GM23248 (cell line): ENCODE results near the gene C1QL4. TPM values are rescaled to one million over a fixed set of nuclear protein-coding genes. Genes with fewer than 3 reads are reported as not detected.

Experiments used
- DNase-seq: peaks from one replicate; pipeline ENCODE4 v3.0.0-alpha.2; 2015
- H2AFZ ChIP-seq: fragments of 200-600 bp; sonication (generic); 2 replicates; pipeline ENCODE4 v1.6.1; 2016; ENCODE audit warnings: antibody characterized with exemption
- H3F3A ChIP-seq: fragments of 200-600 bp; sonication (generic); 2 replicates; pipeline ENCODE4 v1.6.1; 2016; ENCODE audit warnings: mild to moderate bottlenecking, antibody characterized with exemption, mixed run types; ENCODE audit not compliant: insufficient read depth
- H3K27ac ChIP-seq: fragments of 200-600 bp; sonication (generic); 2 replicates; pipeline ENCODE4 v1.5.1; 2016; ENCODE audit warnings: mild to moderate bottlenecking
- H3K27me3 ChIP-seq: fragments of 200-600 bp; sonication (generic); replicated peaks from 2 replicates; pipeline ENCODE4 v1.6.1; 2016; ENCODE audit warnings: mild to moderate bottlenecking; ENCODE audit not compliant: insufficient read depth
- H3K36me3 ChIP-seq: fragments of 200-600 bp; sonication (generic); 2 replicates; pipeline ENCODE4 v1.6.1; 2016; ENCODE audit warnings: low read depth, mild to moderate bottlenecking
- H3K4me1 ChIP-seq: fragments of 200-600 bp; sonication (generic); 2 replicates; pipeline ENCODE4 v1.6.1; 2016; ENCODE audit warnings: mild to moderate bottlenecking; ENCODE audit not compliant: insufficient read depth
- H3K4me2 ChIP-seq: fragments of 200-600 bp; sonication (generic); one replicate; pipeline ENCODE4 v1.6.1; 2016; ENCODE audit warnings: mild to moderate bottlenecking; ENCODE audit not compliant: unreplicated experiment
- H3K4me3 ChIP-seq: fragments of 200-600 bp; sonication (generic); 2 replicates; pipeline ENCODE4 v1.5.1; 2016; ENCODE audit warnings: mild to moderate bottlenecking
- H3K79me2 ChIP-seq: fragments of 200-600 bp; sonication (generic); 2 replicates; pipeline ENCODE4 v1.6.1; 2016; ENCODE audit warnings: mild to moderate bottlenecking; ENCODE audit not compliant: insufficient read depth
- H3K9ac ChIP-seq: fragments of 200-600 bp; sonication (generic); 2 replicates; pipeline ENCODE4 v1.6.1; 2016; ENCODE audit warnings: mild to moderate bottlenecking
- H3K9me2 ChIP-seq: fragments of 200-600 bp; sonication (generic); 2 replicates; pipeline ENCODE4 v1.6.1; 2016; ENCODE audit warnings: mixed run types, mild to moderate bottlenecking, moderate library complexity; ENCODE audit not compliant: insufficient read depth
- H3K9me3 ChIP-seq: fragments of 200-600 bp; sonication (generic); one replicate; pipeline ENCODE4 v1.6.1; 2017; ENCODE audit warnings: low read depth
- H4K20me1 ChIP-seq: fragments of 200-600 bp; sonication (generic); 2 replicates; pipeline ENCODE4 v1.6.0; 2016; ENCODE audit not compliant: insufficient read depth
- EZH2 ChIP-seq: fragments of 200-600 bp; sonication (generic); IDR thresholded peaks from 2 replicates; pipeline ENCODE4 v1.6.1; 2018; ENCODE audit warnings: antibody characterized with exemption, mild to moderate bottlenecking; ENCODE audit not compliant: insufficient read depth, poor library complexity, severe bottlenecking
- EZH2phosphoT487 ChIP-seq: fragments of 200-600 bp; sonication (generic); IDR thresholded peaks from 2 replicates; pipeline ENCODE4 v1.6.1; 2018; ENCODE audit warnings: antibody characterized with exemption, moderate library complexity, mild to moderate bottlenecking, low read depth; ENCODE audit not compliant: insufficient read depth
- WGBS, 2 experiments: methylation state at CpG; one replicate each; pipeline ENCODE4 v1.1.6; 2015 to 2017; ENCODE audit warnings: low lambda C conversion rate in 2 of 2, low coverage in 1 of 2; ENCODE audit errors: missing lambda C conversion rate in 2 of 2; 5-methylcytosine and 5-hydroxymethylcytosine counted together
- in situ Hi-C: fragments of 300-500 bp; cut with MboI; formaldehyde crosslinking; loops from 2 replicates; pipeline ENCODE4 v1.15.0; 2020
- polyA plus RNA-seq: library from polyadenylated mRNA; unstranded; fragments of >200 nt; fragmentation: Nextera tagmentation; extraction: Ambion mirVana; gene quantifications from 2 replicates; pipeline ENCODE4 v1.2.1, GENCODE V29; 2016
- total RNA-seq: library from RNA; depleted of rRNA; stranded (reverse); fragments of >200 nt; shearing (Covaris generic); gene quantifications from 2 replicates; pipeline ENCODE4 v1.2.3, GENCODE V29; 2014

Gene C1QL4
- total and polyA plus RNA-seq, 2 experiments from 2014 or later: not detected

DNA sequence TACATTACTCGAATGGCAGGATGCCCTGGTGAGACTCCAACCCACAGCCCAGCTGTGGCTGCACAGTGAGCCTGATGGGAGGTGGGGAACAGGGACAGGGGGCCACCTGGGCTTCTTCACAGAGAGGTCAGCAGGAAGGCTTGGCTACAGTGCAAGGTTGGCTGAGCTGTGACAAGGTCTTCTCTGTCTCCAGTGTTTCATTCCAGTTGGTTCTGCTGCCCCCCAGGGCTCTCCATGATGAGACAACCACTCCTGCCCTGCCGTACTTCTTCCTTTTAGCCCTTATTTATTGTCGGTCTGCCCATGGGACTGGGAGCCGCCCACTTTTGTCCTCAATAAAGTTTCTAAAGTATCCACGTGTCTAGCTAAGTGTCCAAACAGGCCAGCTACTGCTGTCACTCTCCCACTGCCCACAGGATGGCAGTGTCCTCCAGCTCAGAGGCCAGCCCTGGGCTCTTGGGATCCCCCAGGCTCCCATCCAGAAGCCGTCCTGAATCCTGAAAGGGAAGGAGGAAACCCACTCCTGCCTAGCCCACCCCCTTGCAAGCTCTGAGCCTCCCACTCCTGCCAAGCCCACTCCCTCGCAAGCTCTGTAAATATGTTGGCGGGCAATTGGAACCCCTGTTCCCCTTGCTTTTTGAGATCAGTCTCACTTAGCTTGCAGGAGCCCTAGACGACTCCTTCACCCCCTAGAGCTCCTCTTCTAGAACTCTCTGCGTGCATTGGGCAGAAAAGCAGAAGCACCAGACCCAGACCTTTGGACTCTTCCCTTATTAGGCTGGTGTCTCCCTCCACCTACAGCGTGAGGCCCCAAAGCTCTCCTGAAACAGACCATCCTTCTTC lies 5.4 kb downstream of the C1QL4 start:
- TF ChIP-seq EZH2phosphoT487 (no peak), EZH2 (no peak)
- H2AFZ ChIP-seq: no peak overlapping the region
- H3K4me2 ChIP-seq: no peak overlapping the region
- no peak overlapping the region for H3K4me3 ChIP-seq
- H3K27ac ChIP-seq: no peak overlapping the region
- H4K20me1 ChIP-seq: no peaks in the 10 kb centered on the region
- no peaks in the 10 kb centered on the region for H3K9me2 ChIP-seq
- no peaks in the 10 kb centered on the region for H3K9me3 ChIP-seq
- H3K27me3 ChIP-seq: peaks cover 29% of the 10 kb centered on the region
- no peaks in the 10 kb centered on the region for H3K4me1 ChIP-seq
- 59 to 60% methylated on average over 11 of the region's 11 CpGs for WGBS, 2 experiments
- in situ Hi-C loops: no loop called here
- no peaks in the 10 kb centered on the region for H3F3A ChIP-seq
- DNase-seq: peak; percentile 85
- no peak overlapping the region for H3K9ac ChIP-seq
- no peaks in the 10 kb centered on the region for H3K79me2 ChIP-seq
- no peaks in the 10 kb centered on the region for H3K36me3 ChIP-seq

DNA sequence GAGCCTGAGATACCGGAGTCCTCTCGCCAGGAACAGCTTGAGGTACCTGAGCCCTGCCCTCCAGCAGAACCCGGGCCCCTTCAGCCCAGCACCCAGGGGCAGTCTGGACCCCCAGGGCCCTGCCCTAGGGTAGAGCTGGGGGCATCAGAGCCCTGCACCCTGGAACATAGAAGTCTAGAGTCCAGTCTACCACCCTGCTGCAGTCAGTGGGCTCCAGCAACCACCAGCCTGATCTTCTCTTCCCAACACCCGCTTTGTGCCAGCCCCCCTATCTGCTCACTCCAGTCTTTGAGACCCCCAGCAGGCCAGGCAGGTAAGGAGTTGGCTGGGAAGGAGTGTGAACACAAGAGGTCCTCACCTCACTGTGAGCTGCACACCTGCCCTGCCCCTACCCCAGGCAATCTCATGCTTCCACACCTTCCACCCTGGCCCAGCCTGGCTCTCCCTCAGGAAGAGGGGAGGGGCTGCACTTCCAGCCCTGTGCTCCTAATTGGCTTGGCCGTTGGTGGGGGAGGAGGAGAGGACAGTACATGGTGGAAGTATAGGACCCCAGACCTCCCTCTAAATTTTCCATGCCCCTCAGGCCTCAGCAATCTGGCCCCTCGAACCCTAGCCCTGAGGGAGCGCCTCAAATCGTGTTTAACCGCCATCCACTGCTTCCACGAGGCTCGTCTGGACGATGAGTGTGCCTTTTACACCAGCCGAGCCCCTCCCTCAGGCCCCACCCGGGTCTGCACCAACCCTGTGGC lies 6.2 kb downstream of the C1QL4 start:
- Histone ChIP-seq H3K4me2 (no peak overlapping the region), H3K4me1 (no peaks in the 10 kb centered on the region), H3K27ac (no peak overlapping the region), H3K36me3 (no peaks in the 10 kb centered on the region), H3K27me3 (peaks cover 21% of the 10 kb centered on the region), H4K20me1 (no peaks in the 10 kb centered on the region), H3F3A (no peaks in the 10 kb centered on the region), H3K9me3 (no peaks in the 10 kb centered on the region), H3K9ac (no peak overlapping the region), H3K79me2 (no peaks in the 10 kb centered on the region), H3K4me3 (no peak overlapping the region), H3K9me2 (no peaks in the 10 kb centered on the region), H2AFZ (no peak overlapping the region)
- in situ Hi-C loops: no loop called here
- no peak for TF ChIP-seq EZH2
- TF ChIP-seq EZH2phosphoT487: no peak
- 59 to 64% methylated on average over 13 to 14 of the region's 14 CpGs for WGBS, 2 experiments
- no peak for DNase-seq

DNA sequence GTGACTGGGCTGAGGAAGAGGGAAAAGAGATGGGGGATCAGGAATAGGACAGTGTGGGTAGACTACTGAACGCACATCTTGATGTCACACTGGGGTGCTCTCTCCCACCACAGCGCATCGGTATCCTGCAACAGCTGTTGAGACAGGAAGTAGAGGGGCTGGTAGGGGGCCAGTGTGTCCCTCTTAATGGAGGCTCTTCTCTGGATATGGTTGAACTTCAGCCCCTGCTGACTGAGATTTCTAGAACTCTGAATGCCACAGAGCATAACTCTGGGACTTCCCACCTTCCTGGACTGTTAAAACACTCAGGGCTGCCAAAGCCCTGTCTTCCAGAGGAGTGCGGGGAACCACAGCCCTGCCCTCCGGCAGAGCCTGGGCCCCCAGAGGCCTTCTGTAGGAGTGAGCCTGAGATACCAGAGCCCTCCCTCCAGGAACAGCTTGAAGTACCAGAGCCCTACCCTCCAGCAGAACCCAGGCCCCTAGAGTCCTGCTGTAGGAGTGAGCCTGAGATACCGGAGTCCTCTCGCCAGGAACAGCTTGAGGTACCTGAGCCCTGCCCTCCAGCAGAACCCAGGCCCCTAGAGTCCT lies 6.9 kb downstream of the C1QL4 start:
- Histone ChIP-seq H3K79me2 (no peaks in the 10 kb centered on the region), H3F3A (no peaks in the 10 kb centered on the region), H3K9ac (no peak overlapping the region), H3K4me1 (no peaks in the 10 kb centered on the region), H3K27me3 (peaks cover 15% of the 10 kb centered on the region), H4K20me1 (no peaks in the 10 kb centered on the region), H3K4me3 (no peak overlapping the region), H3K4me2 (no peak overlapping the region), H2AFZ (no peak overlapping the region), H3K27ac (no peak overlapping the region), H3K36me3 (no peaks in the 10 kb centered on the region), H3K9me2 (no peaks in the 10 kb centered on the region), H3K9me3 (no peaks in the 10 kb centered on the region)
- WGBS, 2 experiments: 96 to 100% methylated on average over 7 of the region's 7 CpGs
- in situ Hi-C loops: no loop called here
- no peak for TF ChIP-seq EZH2
- no peak for TF ChIP-seq EZH2phosphoT487
- DNase-seq: no peak

DNA sequence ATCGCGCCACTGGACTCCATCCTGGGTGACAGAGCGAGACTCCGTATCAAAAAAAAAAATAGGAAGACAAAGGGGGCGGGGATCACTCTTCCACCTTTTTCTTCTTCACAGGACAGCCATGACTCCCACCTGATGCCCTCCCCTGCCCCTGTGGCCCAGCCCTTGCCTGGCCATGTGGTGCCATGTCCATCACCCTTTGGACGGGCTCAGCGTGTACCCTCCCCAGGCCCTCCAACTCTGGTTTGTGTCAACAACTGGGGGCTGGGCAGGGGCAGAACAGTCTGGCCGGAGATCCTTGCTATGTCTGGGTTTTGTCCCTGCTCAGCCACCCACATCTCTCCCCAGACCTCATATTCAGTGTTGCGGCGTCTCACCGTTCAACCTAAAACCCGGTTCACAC lies 8.2 kb downstream of the C1QL4 start:
- H3K9me2 ChIP-seq: no peaks in the 10 kb centered on the region
- no peak overlapping the region for H3K4me2 ChIP-seq
- H3F3A ChIP-seq: no peaks in the 10 kb centered on the region
- WGBS, 2 experiments: 98% methylated on average over 7 to 12 of the region's 12 CpGs
- no peak overlapping the region for H2AFZ ChIP-seq
- no peak overlapping the region for H3K27ac ChIP-seq
- DNase-seq: no peak
- H3K4me3 ChIP-seq: no peak overlapping the region
- H3K79me2 ChIP-seq: peaks cover 3% of the 10 kb centered on the region; the same call in 1 of the 2 replicates
- no peaks in the 10 kb centered on the region for H4K20me1 ChIP-seq
- no peak overlapping the region for H3K9ac ChIP-seq
- no peaks in the 10 kb centered on the region for H3K4me1 ChIP-seq
- H3K9me3 ChIP-seq: no peaks in the 10 kb centered on the region
- H3K27me3 ChIP-seq: peaks cover 3% of the 10 kb centered on the region; the same call in 1 of the 2 replicates
- TF ChIP-seq EZH2: no peak
- no peak for TF ChIP-seq EZH2phosphoT487
- in situ Hi-C loops: no loop called here
- no peaks in the 10 kb centered on the region for H3K36me3 ChIP-seq
